ELR (cell line): ENCODE results near the gene CSNK2A1.
A peak's percentile ranks its signal among the peaks of the same experiment; 100 is the strongest.
"Not testable (repeated sequence)": the region's sequence is repeated elsewhere in the genome, so short reads cannot be mapped to it uniquely, and the experiment has no call there.

Experiments
- DNase-seq: peaks from one replicate; pipeline ENCODE4 v3.0.0-alpha.2; 2015; ENCODE audit warnings: low read depth

CSNK2A1 gene

DNA sequence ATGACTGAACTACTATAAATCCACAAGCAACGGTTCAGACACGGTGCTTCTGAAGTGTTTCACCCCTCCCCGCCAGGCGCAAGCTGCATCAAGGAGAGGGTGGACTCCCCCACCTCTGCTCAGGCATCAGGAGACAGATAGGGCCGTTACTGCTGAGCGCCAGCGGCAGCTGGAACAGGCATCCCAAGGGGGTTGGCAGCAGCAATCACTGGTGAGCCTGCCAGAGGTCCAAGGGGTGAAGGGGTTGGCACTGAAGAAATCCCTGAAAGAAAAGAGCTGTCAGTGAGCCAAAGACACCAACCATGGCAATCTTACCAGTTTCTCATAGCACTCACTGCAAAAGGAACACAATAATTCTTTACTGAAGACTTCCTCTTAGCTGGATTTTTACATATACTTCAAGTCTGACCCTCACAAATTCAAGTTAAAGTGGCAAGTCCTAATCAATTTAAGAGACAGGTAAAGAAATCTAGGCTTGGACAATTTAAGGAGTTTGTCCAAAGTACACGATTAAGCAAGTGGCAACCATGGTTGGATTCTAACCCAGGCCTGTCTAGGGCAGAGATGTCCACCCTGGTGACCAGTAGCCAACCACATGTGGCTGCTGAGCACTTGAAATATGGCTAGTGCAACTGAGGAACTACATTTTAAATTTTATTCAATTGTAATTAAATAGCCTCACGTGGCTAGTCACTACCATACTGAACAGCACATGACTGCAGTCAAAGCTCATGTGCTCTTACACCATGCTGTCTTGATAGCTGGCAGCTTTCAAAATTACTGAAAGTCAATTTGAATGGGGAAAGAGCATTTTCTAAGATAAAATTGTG, 59.6 kb downstream of the CSNK2A1 start:
- no peak for DNase-seq

GRCh38 chr20:481167-481566, 62.4 kb downstream of the CSNK2A1 start:
- DNase-seq = no peak

DNA sequence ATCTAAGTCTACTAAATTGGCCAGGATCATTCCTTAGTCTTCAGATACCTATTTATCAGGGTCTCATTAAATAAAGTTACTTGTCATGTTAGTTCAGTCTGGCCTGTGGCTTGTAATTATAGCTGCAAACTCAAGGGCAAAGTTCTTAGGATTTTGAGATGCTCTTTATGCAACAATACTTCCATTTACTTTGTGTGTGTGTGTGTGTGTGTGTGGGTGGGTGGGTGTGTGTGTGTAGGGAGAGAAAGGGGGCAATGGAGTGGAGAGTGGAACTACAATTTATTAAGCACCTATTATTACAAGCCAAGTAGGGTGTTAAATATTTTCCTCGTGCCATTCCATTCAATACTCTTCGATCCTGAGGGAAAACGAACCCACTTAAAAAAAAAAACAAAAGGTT, 63.5 kb downstream of the CSNK2A1 start:
- DNase-seq = no peak

GRCh38 chr20:479487-479886, 64.1 kb downstream of the CSNK2A1 start:
- DNase-seq = no peak

DNA sequence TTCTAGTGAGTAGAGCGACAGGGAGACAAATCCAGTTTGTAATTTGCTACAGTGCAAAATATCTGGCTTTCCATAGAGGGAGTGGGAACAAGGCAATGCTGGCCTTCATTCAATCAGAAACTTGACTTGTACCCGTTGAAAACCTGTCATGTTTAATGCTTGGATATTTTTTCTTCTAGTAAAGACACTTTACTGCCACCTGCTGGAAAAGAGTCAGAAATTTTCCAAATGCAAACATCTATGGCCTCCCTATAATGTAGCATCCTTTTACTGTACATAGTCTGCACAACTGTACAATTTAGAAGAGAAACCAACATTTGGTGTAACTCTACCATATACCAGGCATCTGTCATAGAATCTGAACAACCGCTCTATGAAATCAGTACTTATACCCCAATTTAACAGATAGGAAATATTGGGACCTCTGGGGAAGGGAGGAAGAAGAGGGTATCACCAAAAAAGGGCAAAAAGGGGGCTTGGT, 64.6 kb downstream of the CSNK2A1 start:
- peak; percentile 77 for DNase-seq

- peak; percentile 35 for DNase-seq
Observed at GRCh38 chr20:478010-478948, 65.3 kb downstream of the CSNK2A1 start.

DNA sequence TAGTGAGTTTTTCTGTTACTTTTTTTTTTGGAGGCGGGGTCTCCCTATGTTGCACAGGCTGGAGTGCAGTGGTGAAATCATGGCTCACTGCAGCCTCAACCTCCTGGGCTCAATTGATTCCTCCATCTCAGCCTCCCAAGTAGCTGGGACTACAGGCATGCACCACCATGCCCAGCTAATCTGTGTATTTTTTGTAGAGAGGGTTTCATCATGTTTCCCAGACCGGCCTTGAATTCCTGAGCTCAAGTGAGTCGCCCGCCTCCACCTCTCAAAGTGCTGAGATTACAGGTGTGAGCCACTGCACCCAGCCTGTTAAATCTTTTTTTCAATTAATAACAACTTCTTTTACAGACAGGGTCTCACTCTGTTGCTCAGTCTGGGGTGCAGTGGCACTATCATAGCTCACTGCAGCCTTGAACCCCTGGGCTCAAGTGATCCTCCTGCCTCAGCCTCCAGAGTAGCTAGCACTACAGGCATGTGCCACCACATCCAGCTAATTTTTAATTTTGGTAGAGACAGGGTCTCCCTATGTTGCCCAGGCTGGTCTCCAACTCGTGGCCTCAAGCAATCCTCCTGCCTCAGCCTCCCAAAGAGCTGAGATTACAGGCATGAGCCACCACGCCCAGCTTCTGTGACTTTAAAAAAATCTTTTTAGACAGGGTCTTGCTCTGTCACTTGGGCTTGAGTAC, 66.9 kb downstream of the CSNK2A1 start:
- DNase-seq = not testable (repeated sequence)

GRCh38 chr20:475463-476357, 67.9 kb downstream of the CSNK2A1 start:
- no peak for DNase-seq

GRCh38 chr20:474581-474980, 69.0 kb downstream of the CSNK2A1 start:
- no peak for DNase-seq

DNA sequence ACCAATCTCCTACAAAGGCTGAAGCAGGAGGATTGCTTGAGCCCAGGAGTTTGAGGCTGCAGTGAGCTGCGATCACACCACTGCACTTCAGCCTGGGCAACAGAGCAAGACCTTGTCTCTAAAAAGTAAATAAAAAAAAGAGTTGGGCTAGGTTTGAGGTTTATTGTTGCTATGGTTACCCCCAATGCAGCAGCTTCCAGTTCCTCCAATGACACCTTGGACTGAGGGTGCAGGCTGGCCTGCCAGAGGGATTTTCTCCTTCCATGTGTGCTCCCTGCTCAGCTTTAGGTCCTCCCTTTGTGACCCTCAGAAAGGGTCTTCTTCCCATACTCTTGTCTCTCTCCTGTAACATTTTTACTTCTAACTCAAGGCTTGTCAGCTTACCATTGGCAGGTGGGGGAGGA, 70.7 kb downstream of the CSNK2A1 start:
- DNase-seq = no peak

GRCh38 chr20:472137-472846, 71.3 kb downstream of the CSNK2A1 start:
- DNase-seq = no peak

- no peak for DNase-seq
Observed at GRCh38 chr20:469746-470490, 73.7 kb downstream of the CSNK2A1 start.

- no peak for DNase-seq
Observed at GRCh38 chr20:467755-468154, 75.8 kb downstream of the CSNK2A1 start.

DNA sequence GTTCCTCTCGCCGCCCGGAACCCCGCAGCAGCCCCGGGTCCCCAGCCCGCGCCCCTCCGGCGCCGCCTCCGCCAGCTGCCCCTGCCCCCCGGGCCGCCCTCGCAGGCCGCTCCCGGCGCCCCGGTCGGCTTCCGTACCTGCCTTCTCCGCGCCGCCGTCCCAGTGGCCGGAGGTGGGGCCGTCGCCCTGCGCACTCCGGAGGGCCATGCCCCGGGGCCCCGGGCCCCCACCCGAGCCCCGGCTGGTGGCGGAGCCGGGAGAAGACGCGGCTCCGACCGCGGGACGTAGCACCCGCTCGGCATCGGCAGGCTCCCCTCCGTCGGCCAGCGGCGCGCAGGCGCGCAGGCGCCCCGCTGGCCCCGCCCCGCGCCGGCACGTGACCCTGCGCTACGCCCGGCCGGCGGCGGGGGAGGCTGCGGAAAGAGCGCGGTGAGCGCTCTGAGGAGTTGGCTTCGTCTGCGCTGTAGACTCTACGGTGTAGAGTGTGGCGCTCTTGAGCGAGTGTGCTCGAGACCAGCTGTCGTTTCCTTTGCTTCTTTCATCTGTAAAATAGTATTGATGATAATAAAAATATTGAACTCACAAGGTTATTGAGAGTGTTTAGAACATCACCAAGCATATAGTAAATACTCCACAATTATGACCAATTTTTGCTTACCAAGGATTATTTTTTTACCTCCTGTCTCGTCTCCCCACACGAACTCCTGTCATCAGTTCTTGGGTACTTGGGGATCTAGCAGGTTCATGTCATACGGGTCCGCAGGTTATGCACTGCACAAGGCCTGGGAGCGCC, 81.2 kb downstream of the CSNK2A1 start, which contains the start of gene TBC1D20:
Gene TBC1D20, minus strand, starts transcription at position 335 of the 793 bp plus-strand sequence. Its CDS starts 128 bp downstream, at position 207.
- peak; percentile 88 for DNase-seq

DNA sequence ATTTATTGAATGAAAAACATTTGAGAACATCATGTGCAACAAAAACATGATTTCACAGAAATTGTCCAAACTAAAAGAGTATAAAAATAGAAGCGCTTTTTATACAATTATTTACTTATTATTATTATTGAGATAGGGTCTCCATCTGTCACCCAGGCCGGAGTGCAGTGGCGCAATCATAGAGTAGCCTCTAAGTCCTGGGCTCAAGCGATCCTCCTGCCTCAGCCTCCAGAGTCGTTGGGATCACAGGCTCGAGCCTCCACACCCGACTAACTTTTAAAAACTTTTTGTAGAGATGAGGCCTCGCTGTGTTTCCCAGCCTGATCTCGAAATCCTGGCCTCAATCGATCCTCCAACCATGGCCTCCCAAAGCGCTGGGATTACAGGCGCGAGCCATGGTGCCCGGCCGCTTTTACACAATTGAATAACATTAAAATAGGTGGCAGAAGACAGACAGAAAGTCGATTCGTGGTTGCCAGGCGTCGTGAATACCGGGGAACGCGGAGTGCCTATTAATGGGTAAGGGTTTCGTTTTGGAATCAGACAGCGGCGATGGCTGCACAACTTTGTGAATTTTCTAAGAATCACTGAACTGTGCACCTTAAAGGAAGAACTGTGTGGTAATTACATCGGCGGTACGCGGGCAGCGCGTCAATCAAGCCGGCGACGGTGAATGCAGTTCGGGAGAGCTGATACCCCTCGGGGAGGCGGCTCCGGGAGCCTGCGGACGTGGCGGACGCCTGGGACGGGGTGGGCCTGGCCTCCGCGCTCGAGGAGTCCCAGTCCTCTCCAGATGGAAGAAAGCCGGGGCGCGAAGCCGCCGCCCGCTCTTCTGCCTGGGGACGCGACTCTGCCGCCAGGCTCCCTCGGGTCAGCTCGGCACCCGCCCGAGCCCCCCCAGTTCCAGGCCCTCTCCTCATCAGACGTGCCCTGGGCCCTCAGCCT, 82.1 kb downstream of the CSNK2A1 start:
- peak; percentile 59 for DNase-seq

- DNase-seq = peak; percentile 28
Observed at GRCh38 chr20:460707-461106, 82.9 kb downstream of the CSNK2A1 start.

- DNase-seq = no peak
Observed at GRCh38 chr20:460180-460579, 83.4 kb downstream of the CSNK2A1 start.

GRCh38 chr20:458776-459175, 84.8 kb downstream of the CSNK2A1 start:
- no peak for DNase-seq
